Muscle of leg (tissue), 11 donors: ENCODE data around the gene RNF166. TPM values are rescaled to one million over a fixed set of nuclear protein-coding genes. Genes with fewer than 3 reads are reported as not detected.

Experiments
- DNase-seq: peaks from one replicate; pipeline ENCODE4 v3.0.0; 2013
- H3K27ac ChIP-seq: one replicate; pipeline ENCODE4 v1.5.1; 2013; ENCODE audit warnings: mild to moderate bottlenecking, low read length, control low read depth
- H3K27me3 ChIP-seq: one replicate; pipeline ENCODE4 v1.6.1; 2013; ENCODE audit warnings: low read length; ENCODE audit not compliant: control insufficient read depth, insufficient read depth
- H3K36me3 ChIP-seq: one replicate; pipeline ENCODE4 v1.6.1; 2013; ENCODE audit warnings: low read length; ENCODE audit not compliant: control insufficient read depth, insufficient read depth
- H3K4me1 ChIP-seq: one replicate; pipeline ENCODE4 v1.6.1; 2013; ENCODE audit warnings: low read length; ENCODE audit not compliant: control insufficient read depth, insufficient read depth
- H3K4me3 ChIP-seq: one replicate; pipeline ENCODE4 v1.5.1; 2013; ENCODE audit warnings: low read length, control low read depth
- H3K9me3 ChIP-seq: replicated peaks from 2 replicates; pipeline ENCODE4 v1.6.1; 2013; ENCODE audit warnings: low read depth, low read length; ENCODE audit not compliant: control insufficient read depth
- WGBS: methylation state at CpG from one replicate; pipeline ENCODE4 v1.1.5; 2013; ENCODE audit warnings: missing lambda C conversion rate; ENCODE audit not compliant: insufficient coverage; 5-methylcytosine and 5-hydroxymethylcytosine counted together
- polyA plus RNA-seq, 8 donors: library from polyadenylated mRNA; unstranded; fragments of 120-200 nt; gene quantifications; one replicate each; pipeline versions ENCODE4 v1.2.1 to v1.2.3, GENCODE V29; 2013; ENCODE audit warnings: inconsistent platforms in 1 of 8, low replicate concordance in 1 of 8; ENCODE audit not compliant: insufficient read length in 8 of 8, insufficient read depth in 1 of 8
- total RNA-seq: library from RNA; stranded (reverse); fragments of 120-200 nt; gene quantifications from one replicate; pipeline ENCODE4 v1.2.4, GENCODE V29; 2013

Gene RNF166
- total and polyA plus RNA-seq, 9 donors, result 13.9 to 21.8 (median 17.6) TPM

- H3K36me3 ChIP-seq, result no peaks in the 10 kb centered on the region
- peaks cover 58% of the 10 kb centered on the region for H3K27me3 ChIP-seq
- no peak overlapping the region for H3K27ac ChIP-seq
- H3K9me3 ChIP-seq, result no peaks in the 10 kb centered on the region
- peaks cover 35% of the 10 kb centered on the region for H3K4me1 ChIP-seq
- peak overlapping the region; percentile 44 for H3K4me3 ChIP-seq
- DNase-seq, result no peak
- 5% methylated on average over 10 of the region's 33 CpGs for WGBS
Measured at GRCh38 chr16:88685156-88686061, 20.8 kb downstream of the RNF166 start.

- no peak for DNase-seq
- no peaks in the 10 kb centered on the region for H3K36me3 ChIP-seq
- H3K27ac ChIP-seq, result no peak overlapping the region
- H3K9me3 ChIP-seq, result no peaks in the 10 kb centered on the region
- 65% methylated on average over 13 of the region's 15 CpGs for WGBS
- peaks cover 35% of the 10 kb centered on the region for H3K4me1 ChIP-seq
- H3K4me3 ChIP-seq, result no peak overlapping the region
- peaks cover 58% of the 10 kb centered on the region for H3K27me3 ChIP-seq
Measured at GRCh38 chr16:88684569-88685155, 21.5 kb downstream of the RNF166 start.

- Histone ChIP-seq H3K36me3 (peaks cover 3% of the 10 kb centered on the region), H3K27me3 (peaks cover 52% of the 10 kb centered on the region), H3K9me3 (no peaks in the 10 kb centered on the region), H3K27ac (peak overlapping the region; percentile 29), H3K4me3 (no peak overlapping the region), H3K4me1 (peaks cover 27% of the 10 kb centered on the region)
- peak; percentile 73 for DNase-seq
- 48% methylated on average over 16 of the region's 21 CpGs for WGBS
Measured at GRCh38 chr16:88681709-88682451, 24.3 kb downstream of the RNF166 start.

GRCh38 chr16:88681084-88681680 is 25.0 kb downstream of the RNF166 start:
- Histone ChIP-seq H3K4me1 (peaks cover 29% of the 10 kb centered on the region), H3K4me3 (no peak overlapping the region), H3K27me3 (peaks cover 48% of the 10 kb centered on the region), H3K36me3 (peaks cover 7% of the 10 kb centered on the region), H3K9me3 (no peaks in the 10 kb centered on the region), H3K27ac (no peak overlapping the region)
- DNase-seq, result no peak
- 48% methylated on average over 29 of the region's 31 CpGs for WGBS

- H3K4me1 ChIP-seq, result peaks cover 29% of the 10 kb centered on the region
- 69% methylated on average over 2 of the region's 5 CpGs for WGBS
Measured at GRCh38 chr16:88680554-88681083, 25.6 kb downstream of the RNF166 start.

GRCh38 chr16:88678224-88678979 is 27.8 kb downstream of the RNF166 start:
- Histone ChIP-seq H3K27me3 (peaks cover 21% of the 10 kb centered on the region), H3K9me3 (no peaks in the 10 kb centered on the region)

More at GRCh38 chr16:88680554-88681083, 25.6 kb downstream of the RNF166 start:
- Histone ChIP-seq H3K9me3 (no peaks in the 10 kb centered on the region), H3K4me3 (no peak overlapping the region), H3K27me3 (peaks cover 42% of the 10 kb centered on the region), H3K27ac (no peak overlapping the region), H3K36me3 (peaks cover 9% of the 10 kb centered on the region)
- no peak for DNase-seq

GRCh38 chr16:88677721-88678120 is 28.5 kb downstream of the RNF166 start:
- Histone ChIP-seq H3K9me3 (no peaks in the 10 kb centered on the region), H3K4me3 (no peak overlapping the region), H3K27me3 (peaks cover 21% of the 10 kb centered on the region), H3K27ac (no peak overlapping the region), H3K36me3 (peaks cover 9% of the 10 kb centered on the region), H3K4me1 (peaks cover 47% of the 10 kb centered on the region)
- WGBS, result 52% methylated on average over 7 of the region's 13 CpGs
- no peak for DNase-seq

More at GRCh38 chr16:88678224-88678979, 27.8 kb downstream of the RNF166 start:
- no peak overlapping the region for H3K27ac ChIP-seq
- H3K4me1 ChIP-seq, result peaks cover 40% of the 10 kb centered on the region
- 30% methylated on average over 26 of the region's 32 CpGs for WGBS
- peaks cover 9% of the 10 kb centered on the region for H3K36me3 ChIP-seq
- H3K4me3 ChIP-seq, result no peak overlapping the region
- no peak for DNase-seq

GRCh38 chr16:88676502-88677242 is 29.5 kb downstream of the RNF166 start:
- WGBS, result 69% methylated on average over 19 of the region's 22 CpGs
- H3K9me3 ChIP-seq, result no peaks in the 10 kb centered on the region
- peaks cover 12% of the 10 kb centered on the region for H3K36me3 ChIP-seq
- no peak overlapping the region for H3K4me3 ChIP-seq
- DNase-seq, result no peak
- H3K27me3 ChIP-seq, result peaks cover 15% of the 10 kb centered on the region
- H3K4me1 ChIP-seq, result peaks cover 51% of the 10 kb centered on the region
- H3K27ac ChIP-seq, result no peak overlapping the region
